B cell (primary cell): ENCODE measurements around the gene NSUN2. TPM values are rescaled to one million over a fixed set of nuclear protein-coding genes. Genes with fewer than 3 reads are reported as not detected.

Experiments
- ATAC-seq: fragments of 200-7000 bp; cut with Tn5 transposase; one replicate; pipeline ENCODE4 v1.10.0; 2021; ENCODE audit warnings: low read depth, mild to moderate bottlenecking, moderate number of reproducible peaks, moderate library complexity
- CTCF ChIA-PET: fragments of 350-600 bp; sonication (Branson Sonifier 250); formaldehyde crosslinking; loops from one replicate; lab custom pipeline; 2021; ENCODE audit warnings: antibody characterized with exemption, inconsistent platforms; lab: Charles Lee
- POLR2A ChIA-PET: fragments of 350-600 bp; sonication (Branson Sonifier 250); formaldehyde crosslinking; loops from one replicate; lab custom pipeline; 2021; ENCODE audit warnings: antibody characterized with exemption; lab: Charles Lee
- DNase-seq: peaks from one replicate; pipeline ENCODE4 v3.0.0; 2013
- H2AFZ ChIP-seq: 2 replicates; pipeline ENCODE4 v1.6.1; 2012; ENCODE audit warnings: mild to moderate bottlenecking, low read depth, low read length; ENCODE audit not compliant: insufficient read depth, poor library complexity, severe bottlenecking
- H3K27ac ChIP-seq, 2 donors: 1 replicate in 1 of 2; 2 replicates in 1 of 2; pipeline ENCODE4 v1.5.1; 2012 to 2013; ENCODE audit warnings: low read length in 2 of 2, mild to moderate bottlenecking in 2 of 2, moderate library complexity in 1 of 2
- H3K27me3 ChIP-seq, 4 experiments: fragments of 200-600 bp in 1 of 4; sonication (generic) in 1 of 4; replicated peaks in 1 of 4; 1 replicate in 2 of 4; 2 replicates in 2 of 4; pipeline versions ENCODE4 v1.6.1 to v1.7.0; 2013 to 2016; ENCODE audit warnings: low read length in 3 of 4, mild to moderate bottlenecking in 2 of 4, mixed read lengths in 1 of 4, moderate library complexity in 1 of 4; ENCODE audit not compliant: insufficient read depth in 4 of 4, control insufficient read depth in 3 of 4; ENCODE audit errors: control extremely low read depth in 1 of 4
- H3K36me3 ChIP-seq, 2 experiments: replicated peaks in 1 of 2; 1 replicate in 1 of 2; 2 replicates in 1 of 2; pipeline versions ENCODE4 v1.6.1 to v1.7.1; 2013; ENCODE audit warnings: low read length in 1 of 2; ENCODE audit not compliant: insufficient read depth in 2 of 2, control insufficient read depth in 1 of 2; ENCODE audit errors: control extremely low read depth in 1 of 2, extremely low read depth in 1 of 2
- H3K4me1 ChIP-seq, 2 donors: fragments of 200-600 bp in 1 of 2; sonication (generic) in 1 of 2; 1 replicate in 1 of 2; 2 replicates in 1 of 2; pipeline versions ENCODE4 v1.5.1 to v1.6.1; 2013 to 2017; ENCODE audit warnings: low read length in 2 of 2; ENCODE audit not compliant: control insufficient read depth in 2 of 2, insufficient read depth in 2 of 2
- H3K4me2 ChIP-seq: replicated peaks from 2 replicates; pipeline ENCODE3; 2012; ENCODE audit warnings: mild to moderate bottlenecking, low read depth, low read length; ENCODE audit not compliant: poor library complexity, severe bottlenecking
- H3K4me3 ChIP-seq, 5 experiments: fragments of 200-600 bp in 1 of 5; sonication (generic) in 1 of 5; 1 replicate in 3 of 5; 2 replicates in 2 of 5; pipeline versions ENCODE4 v1.5.1 to v1.7.0; 2011 to 2016; ENCODE audit warnings: low read length in 4 of 5, mild to moderate bottlenecking in 4 of 5, low read depth in 2 of 5, control low read depth in 1 of 5, moderate library complexity in 1 of 5; ENCODE audit not compliant: insufficient read depth in 1 of 5; ENCODE audit errors: control extremely low read depth in 1 of 5, extremely low read depth in 1 of 5
- H3K79me2 ChIP-seq: fragments of 200-600 bp; sonication (generic); one replicate; pipeline ENCODE4 v1.6.0; 2016; ENCODE audit warnings: low read length; ENCODE audit not compliant: control insufficient read depth, insufficient read depth
- H3K9ac ChIP-seq: fragments of 200-600 bp; sonication (generic); 2 replicates; pipeline ENCODE4 v1.6.1; 2017; ENCODE audit warnings: mild to moderate bottlenecking, low read length, moderate library complexity
- H3K9me3 ChIP-seq, 3 donors: one replicate each; pipeline versions ENCODE4 v1.6.1 to v1.7.1; 2013; ENCODE audit warnings: low read length in 2 of 3; ENCODE audit not compliant: control insufficient read depth in 2 of 3, insufficient read depth in 1 of 3; ENCODE audit errors: control extremely low read depth in 1 of 3
- H4K20me1 ChIP-seq: 2 replicates; pipeline ENCODE4 v1.6.0; 2012; ENCODE audit warnings: mild to moderate bottlenecking, low read length; ENCODE audit not compliant: insufficient read depth, control insufficient read depth, poor library complexity, severe bottlenecking
- H3K27ac Mint-ChIP-seq: one replicate; pipeline ENCODE4 v1.8.0; 2021; ENCODE audit warnings: mixed read lengths
- H3K27me3 Mint-ChIP-seq: one replicate; pipeline ENCODE4 v1.8.0; 2021; ENCODE audit warnings: mixed read lengths
- H3K4me1 Mint-ChIP-seq: one replicate; pipeline ENCODE4 v1.8.0; 2021; ENCODE audit warnings: mixed read lengths
- H3K4me3 Mint-ChIP-seq: one replicate; pipeline ENCODE4 v1.8.0; 2021; ENCODE audit warnings: mixed read lengths
- H3K9me3 Mint-ChIP-seq: one replicate; pipeline ENCODE4 v1.8.0; 2022; ENCODE audit warnings: mixed read lengths; ENCODE audit not compliant: insufficient read depth
- EZH2 ChIP-seq: IDR thresholded peaks from 2 replicates; pipeline ENCODE4 v1.6.1; 2012; ENCODE audit warnings: borderline replicate concordance, low read depth, mild to moderate bottlenecking, moderate library complexity, low read length; ENCODE audit not compliant: insufficient read depth, poor library complexity, severe bottlenecking
- WGBS: methylation state at CpG from one replicate; pipeline ENCODE4 v1.1.5; 2013; ENCODE audit warnings: missing lambda C conversion rate; ENCODE audit not compliant: insufficient coverage; 5-methylcytosine and 5-hydroxymethylcytosine counted together
- intact Hi-C: fragments of 100-400 bp; cut with micrococcal nuclease; formaldehyde crosslinking; loops from one replicate; pipeline ENCODE4 v1.10.0; 2022
- polyA plus RNA-seq: library from polyadenylated mRNA; depleted of rRNA; stranded (reverse); fragments of >200 nt; gene quantifications from 2 replicates; pipeline ENCODE4 v1.2.3, GENCODE V29; 2012
- total RNA-seq, 2 donors: library from RNA; stranded (reverse); fragments of 120-200 nt in 1 of 2; gene quantifications; 1 replicate in 1 of 2; 2 replicates in 1 of 2; pipeline versions ENCODE4 v1.2.3 to v1.2.4, GENCODE V29; 2013 to 2022
- TF ChIP-seq, protein P1 (sequence below): fragments of 200-600 bp; IDR thresholded peaks from one replicate; pipeline ENCODE4 v1.8.0; 2022; ENCODE audit warnings: antibody characterized with exemption, mild to moderate bottlenecking

The NSUN2 gene
- total and polyA plus RNA-seq, 2 donors (not counting 1 experiment from before 2014, with no cell fraction given): 58.8 to 85.0 TPM

GRCh38 chr5:6551955-6552313 lies 80.9 kb downstream of the NSUN2 start:
- Histone ChIP-seq H2AFZ (no peak overlapping the region), H3K4me2 (no peak overlapping the region), H3K4me1 (no peaks in the 10 kb centered on the region), H3K27ac (no peak overlapping the region), H4K20me1 (no peaks in the 10 kb centered on the region), H3K4me3 (no peak overlapping the region), H3K9me3 (peaks cover 0 to 3% (median 0%) of the 10 kb centered on the region in 3 donors), H3K79me2 (no peaks in the 10 kb centered on the region), H3K9ac (no peak overlapping the region), H3K27me3 (peaks cover 0 to 5% (median 0%) of the 10 kb centered on the region in 4 experiments), H3K36me3 (no peaks in the 10 kb centered on the region)
- DNase-seq: no peak
- TF ChIP-seq, protein P1, sequence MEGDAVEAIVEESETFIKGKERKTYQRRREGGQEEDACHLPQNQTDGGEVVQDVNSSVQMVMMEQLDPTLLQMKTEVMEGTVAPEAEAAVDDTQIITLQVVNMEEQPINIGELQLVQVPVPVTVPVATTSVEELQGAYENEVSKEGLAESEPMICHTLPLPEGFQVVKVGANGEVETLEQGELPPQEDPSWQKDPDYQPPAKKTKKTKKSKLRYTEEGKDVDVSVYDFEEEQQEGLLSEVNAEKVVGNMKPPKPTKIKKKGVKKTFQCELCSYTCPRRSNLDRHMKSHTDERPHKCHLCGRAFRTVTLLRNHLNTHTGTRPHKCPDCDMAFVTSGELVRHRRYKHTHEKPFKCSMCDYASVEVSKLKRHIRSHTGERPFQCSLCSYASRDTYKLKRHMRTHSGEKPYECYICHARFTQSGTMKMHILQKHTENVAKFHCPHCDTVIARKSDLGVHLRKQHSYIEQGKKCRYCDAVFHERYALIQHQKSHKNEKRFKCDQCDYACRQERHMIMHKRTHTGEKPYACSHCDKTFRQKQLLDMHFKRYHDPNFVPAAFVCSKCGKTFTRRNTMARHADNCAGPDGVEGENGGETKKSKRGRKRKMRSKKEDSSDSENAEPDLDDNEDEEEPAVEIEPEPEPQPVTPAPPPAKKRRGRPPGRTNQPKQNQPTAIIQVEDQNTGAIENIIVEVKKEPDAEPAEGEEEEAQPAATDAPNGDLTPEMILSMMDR: no peak
- TF ChIP-seq EZH2: no peak
- H3K4me1 Mint-ChIP-seq: no peaks in the 10 kb centered on the region
- ChIA-PET CTCF (no interaction called here), POLR2A (no interaction called here)
- H3K9me3 Mint-ChIP-seq: no peaks in the 10 kb centered on the region
- 80% methylated on average over 4 of the region's 6 CpGs for WGBS
- H3K4me3 Mint-ChIP-seq: no peak overlapping the region
- no peak overlapping the region for H3K27ac Mint-ChIP-seq
- no peaks in the 10 kb centered on the region for H3K27me3 Mint-ChIP-seq
- ATAC-seq: no peak
- intact Hi-C loops: no loop called here

DNA sequence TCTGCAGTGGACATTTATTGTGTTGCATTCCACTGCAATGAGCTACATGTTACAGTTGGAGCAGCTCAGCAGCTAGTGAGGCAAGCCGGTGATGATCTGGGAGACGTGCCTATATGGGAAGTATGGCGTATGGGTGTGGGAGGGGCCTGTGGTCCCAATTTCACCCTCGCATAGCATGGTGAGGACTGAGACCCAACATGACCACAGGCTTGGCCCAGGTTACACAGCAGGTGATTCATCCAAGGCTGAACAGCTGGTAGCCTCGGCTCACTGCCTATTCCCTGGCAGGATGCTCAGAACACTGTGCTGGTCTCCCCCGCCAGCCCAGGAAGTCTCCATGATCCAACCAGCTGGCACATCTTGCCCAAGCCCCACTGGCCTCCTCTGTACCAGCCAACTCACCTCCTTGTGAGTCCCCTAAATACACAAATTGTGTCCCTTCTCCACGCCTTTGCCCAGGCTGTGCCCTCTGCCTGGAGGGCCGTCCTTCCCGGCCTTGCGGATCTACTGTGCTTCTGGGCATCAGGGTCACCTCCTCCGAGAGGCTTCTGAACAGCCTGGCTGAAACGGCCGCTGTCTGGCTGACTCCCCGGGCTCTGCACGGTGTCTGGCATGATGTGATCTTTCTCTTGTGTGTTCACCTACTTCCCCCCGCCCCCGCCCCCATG lies 81.4 kb downstream of the NSUN2 start:
- Histone ChIP-seq H3K4me1 (no peaks in the 10 kb centered on the region), H3K4me3 (no peak overlapping the region), H3K4me2 (no peak overlapping the region), H3K9ac (no peak overlapping the region), H3K27me3 (peaks cover 0 to 3% (median 0%) of the 10 kb centered on the region in 4 experiments), H3K36me3 (no peaks in the 10 kb centered on the region), H3K27ac (no peak overlapping the region), H3K79me2 (no peaks in the 10 kb centered on the region), H4K20me1 (no peaks in the 10 kb centered on the region), H3K9me3 (no peaks in the 10 kb centered on the region), H2AFZ (no peak overlapping the region)
- CTCF ChIA-PET: no interaction called here
- ATAC-seq (no peak), DNase-seq (no peak)
- POLR2A ChIA-PET: no interaction called here
- TF ChIP-seq EZH2: no peak
- TF ChIP-seq, protein P1: no peak
- no peaks in the 10 kb centered on the region for H3K27me3 Mint-ChIP-seq
- intact Hi-C loops: no loop called here
- WGBS: 93% methylated on average over 15 of the region's 17 CpGs
- no peak overlapping the region for H3K27ac Mint-ChIP-seq
- no peaks in the 10 kb centered on the region for H3K4me1 Mint-ChIP-seq
- H3K9me3 Mint-ChIP-seq: no peaks in the 10 kb centered on the region
- H3K4me3 Mint-ChIP-seq: no peak overlapping the region
